ENCODE data around the gene HELQ. TPM values are rescaled to one million over a fixed set of nuclear protein-coding genes. Genes with fewer than 3 reads are reported as not detected.
A peak's percentile ranks its signal among the peaks of the same experiment; 100 is the strongest.
"Not testable (repeated sequence)": the region's sequence is repeated elsewhere in the genome, so short reads cannot be mapped to it uniquely, and the experiment has no call there.

Gene HELQ
- total and polyA plus RNA-seq, 8 donors, result 13.1 to 23.5 (median 21.5) TPM

- intact Hi-C loops (cut with DNase I), result no loop called here
- Histone ChIP-seq H3K4me3 (no peak overlapping the region), H3K27me3 (no peaks in the 10 kb centered on the region), H3K9me3 (no peaks in the 10 kb centered on the region), H3K27ac (no peak overlapping the region), H3K4me1 (no peaks in the 10 kb centered on the region), H3K36me3 (no peaks in the 10 kb centered on the region)
- DNase-seq (no peak), ATAC-seq (no peak)
- TF ChIP-seq CTCF (IDR thresholded peaks at IDR 0.05), result no peak
These were observed 42.6 kb upstream of the HELQ start for GRCh38 chr4:83498187-83498586.

- H3K9me3 ChIP-seq; ATAC-seq; H3K27me3 ChIP-seq; H3K4me1 ChIP-seq; H3K4me3 ChIP-seq; H3K36me3 ChIP-seq; DNase-seq; H3K27ac ChIP-seq; intact Hi-C loops (cut with DNase I): not testable (repeated sequence)
These were observed 40.7 kb upstream of the HELQ start for GRCh38 chr4:83496085-83496917.

GRCh38 chr4:83490876-83491450 lies 35.3 kb upstream of the HELQ start:
- Histone ChIP-seq H3K9me3 (no peaks in the 10 kb centered on the region), H3K27me3 (no peaks in the 10 kb centered on the region), H3K4me3 (no peak overlapping the region), H3K4me1 (peaks cover 0 to 4% of the 10 kb centered on the region in 2 donors), H3K36me3 (no peaks in the 10 kb centered on the region), H3K27ac (no peak overlapping the region)
- DNase-seq, result peak in 1 of 4 donors; percentile 21
- peak; percentile 72 for ATAC-seq
- intact Hi-C loops (cut with DNase I), result no loop called here
- peak; percentile 43 to 49 for TF ChIP-seq CTCF (IDR thresholded peaks at IDR 0.05)

- H3K27ac ChIP-seq, result no peak overlapping the region
- DNase-seq, result no peak
- H3K4me1 ChIP-seq, result peaks cover 5 to 12% of the 10 kb centered on the region in 2 donors
- no peaks in the 10 kb centered on the region for H3K36me3 ChIP-seq
- intact Hi-C loops (cut with DNase I), result no loop called here
- H3K4me3 ChIP-seq, result no peak overlapping the region
- no peaks in the 10 kb centered on the region for H3K27me3 ChIP-seq
- ATAC-seq, result no peak
- H3K9me3 ChIP-seq, result no peaks in the 10 kb centered on the region
- no peak for TF ChIP-seq CTCF (IDR thresholded peaks at IDR 0.05)
These were observed 34.2 kb upstream of the HELQ start for GRCh38 chr4:83489711-83490326.

GRCh38 chr4:83486457-83487129 lies 31.0 kb upstream of the HELQ start:
- no peak for ATAC-seq
- H3K4me1 ChIP-seq, result peaks cover 8 to 22% of the 10 kb centered on the region in 2 donors
- TF ChIP-seq CTCF (IDR thresholded peaks at IDR 0.05), result no peak
- no peak overlapping the region for H3K4me3 ChIP-seq
- no peaks in the 10 kb centered on the region for H3K9me3 ChIP-seq
- intact Hi-C loops (cut with DNase I), result no loop called here
- H3K27me3 ChIP-seq, result no peaks in the 10 kb centered on the region
- no peak for DNase-seq
- H3K36me3 ChIP-seq, result no peaks in the 10 kb centered on the region
- no peak overlapping the region for H3K27ac ChIP-seq
